ENCODE data around the gene MTCL1. TPM values are rescaled to one million over a fixed set of nuclear protein-coding genes. Genes with fewer than 3 reads are reported as not detected.

Gene MTCL1
- polyA plus RNA-seq, 3 donors, result not detected

DNA sequence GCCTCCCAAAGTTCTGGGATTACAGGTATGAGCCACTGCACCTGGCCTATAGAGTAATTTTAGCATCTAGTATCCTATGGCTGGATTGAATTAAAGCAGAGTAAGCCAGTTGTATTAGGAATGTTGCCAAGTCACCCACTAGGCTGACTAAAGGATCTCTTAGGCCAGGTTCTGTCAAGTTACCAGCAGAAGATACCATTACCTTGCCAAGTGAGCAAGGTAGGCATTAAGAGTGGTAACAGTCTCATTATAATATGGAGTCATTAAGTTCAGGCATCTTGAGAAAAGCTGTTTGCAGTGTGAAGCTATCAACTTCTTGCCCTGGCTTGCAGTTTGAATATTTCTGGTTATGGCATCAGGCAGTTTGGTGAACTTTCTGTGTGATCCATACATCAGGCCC lies 37.0 kb upstream of the MTCL1 start:
- H3K27ac Mint-ChIP-seq, result no peak overlapping the region
- Histone ChIP-seq H3K36me3 (replicated peaks in 1 of 2; ENCODE audit: control insufficient read depth in 1 of 2, insufficient read depth in 2 of 2, low read length in 2 of 2) (no peaks in the 10 kb centered on the region), H3K4me2 (replicated peaks; ENCODE audit: extremely low read depth, low read length, poor library complexity, severe bottlenecking) (no peak overlapping the region)

DNA sequence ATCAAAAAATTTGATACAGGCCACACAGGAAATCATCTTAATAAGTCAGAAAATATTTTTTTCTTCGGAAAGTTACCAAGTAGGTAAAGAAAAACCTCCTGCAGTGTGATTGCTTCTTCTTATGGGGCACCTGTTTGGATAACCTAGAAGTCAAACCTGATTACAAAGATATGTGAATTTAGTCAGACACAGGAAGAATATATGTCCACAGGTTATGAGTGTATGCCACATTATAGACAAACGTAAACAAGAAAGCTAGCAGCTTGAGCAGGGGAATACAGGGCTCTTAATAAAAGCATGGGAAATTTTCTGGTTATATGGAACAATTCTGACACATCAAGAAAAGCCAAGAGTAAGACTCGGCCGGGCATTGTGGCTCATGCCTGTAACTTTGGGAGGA lies 35.8 kb upstream of the MTCL1 start:
- 100% methylated on average over 2 of the region's 4 CpGs for WGBS (ENCODE audit: insufficient coverage)
- no peak overlapping the region for H2AFZ ChIP-seq (ENCODE audit: insufficient read depth, low read depth, low read length, poor library complexity, severe bottlenecking)
- intact Hi-C loops (cut with micrococcal nuclease), result no loop called here
- Mint-ChIP-seq H3K27ac (no peak overlapping the region), H3K36me3 (no peaks in the 10 kb centered on the region), H3K4me1 (no peaks in the 10 kb centered on the region), H3K4me3 (no peak overlapping the region), H3K9me3 (peaks cover 0 to 4% (median 0%) of the 10 kb centered on the region in 7 donors), H3K27me3 (ENCODE audit: low read depth in 3 of 3) (peaks cover 0 to 3% (median 2%) of the 10 kb centered on the region in 3 donors)
- H3K4me1 ChIP-seq (ENCODE audit: control insufficient read depth in 1 of 2, insufficient read depth in 2 of 2, low read length in 2 of 2), result no peaks in the 10 kb centered on the region
- TF ChIP-seq, protein P1, sequence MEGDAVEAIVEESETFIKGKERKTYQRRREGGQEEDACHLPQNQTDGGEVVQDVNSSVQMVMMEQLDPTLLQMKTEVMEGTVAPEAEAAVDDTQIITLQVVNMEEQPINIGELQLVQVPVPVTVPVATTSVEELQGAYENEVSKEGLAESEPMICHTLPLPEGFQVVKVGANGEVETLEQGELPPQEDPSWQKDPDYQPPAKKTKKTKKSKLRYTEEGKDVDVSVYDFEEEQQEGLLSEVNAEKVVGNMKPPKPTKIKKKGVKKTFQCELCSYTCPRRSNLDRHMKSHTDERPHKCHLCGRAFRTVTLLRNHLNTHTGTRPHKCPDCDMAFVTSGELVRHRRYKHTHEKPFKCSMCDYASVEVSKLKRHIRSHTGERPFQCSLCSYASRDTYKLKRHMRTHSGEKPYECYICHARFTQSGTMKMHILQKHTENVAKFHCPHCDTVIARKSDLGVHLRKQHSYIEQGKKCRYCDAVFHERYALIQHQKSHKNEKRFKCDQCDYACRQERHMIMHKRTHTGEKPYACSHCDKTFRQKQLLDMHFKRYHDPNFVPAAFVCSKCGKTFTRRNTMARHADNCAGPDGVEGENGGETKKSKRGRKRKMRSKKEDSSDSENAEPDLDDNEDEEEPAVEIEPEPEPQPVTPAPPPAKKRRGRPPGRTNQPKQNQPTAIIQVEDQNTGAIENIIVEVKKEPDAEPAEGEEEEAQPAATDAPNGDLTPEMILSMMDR (IDR thresholded peaks at IDR 0.05), result no peak
- no peak overlapping the region for H3K27ac ChIP-seq (ENCODE audit: low read depth in 1 of 2, low read length in 2 of 2)
- H3K36me3 ChIP-seq (replicated peaks in 1 of 2; ENCODE audit: control insufficient read depth in 1 of 2, insufficient read depth in 2 of 2, low read length in 2 of 2), result no peaks in the 10 kb centered on the region
- H3K4me3 ChIP-seq (replicated peaks in 1 of 3; ENCODE audit: low read depth in 2 of 3, low read length in 3 of 3), result no peak overlapping the region
- no peak overlapping the region for H3K9ac ChIP-seq (ENCODE audit: insufficient read depth, low read length, poor library complexity, severe bottlenecking)
- DNase-seq, result no peak
- H3K79me2 ChIP-seq (ENCODE audit: insufficient read depth, low read length), result no peaks in the 10 kb centered on the region
- H3K4me2 ChIP-seq (replicated peaks; ENCODE audit: extremely low read depth, low read length, poor library complexity, severe bottlenecking), result no peak overlapping the region
- no peaks in the 10 kb centered on the region for H3K9me3 ChIP-seq (replicated peaks in 1 of 2; ENCODE audit: control insufficient read depth in 1 of 2, insufficient read depth in 1 of 2, low read length in 2 of 2)
- no peaks in the 10 kb centered on the region for H4K20me1 ChIP-seq (ENCODE audit: insufficient read depth, low read length)
- no peaks in the 10 kb centered on the region for H3K27me3 ChIP-seq (ENCODE audit: control insufficient read depth in 2 of 2, insufficient read depth in 2 of 2, low read length in 2 of 2)

More for the DNA sequence above, 37.0 kb upstream of the MTCL1 start:
- Mint-ChIP-seq H3K4me3 (no peak overlapping the region), H3K4me1 (no peaks in the 10 kb centered on the region), H3K9me3 (peaks cover 0 to 2% (median 0%) of the 10 kb centered on the region in 7 donors), H3K36me3 (no peaks in the 10 kb centered on the region), H3K27me3 (ENCODE audit: low read depth in 3 of 3) (peaks cover 0 to 3% (median 2%) of the 10 kb centered on the region in 3 donors)
- Histone ChIP-seq H3K27me3 (ENCODE audit: control insufficient read depth in 2 of 2, insufficient read depth in 2 of 2, low read length in 2 of 2) (no peaks in the 10 kb centered on the region), H3K9ac (ENCODE audit: insufficient read depth, low read length, poor library complexity, severe bottlenecking) (no peak overlapping the region), H3K27ac (ENCODE audit: low read depth in 1 of 2, low read length in 2 of 2) (no peak overlapping the region), H3K4me1 (ENCODE audit: control insufficient read depth in 1 of 2, insufficient read depth in 2 of 2, low read length in 2 of 2) (no peaks in the 10 kb centered on the region), H4K20me1 (ENCODE audit: insufficient read depth, low read length) (no peaks in the 10 kb centered on the region), H3K79me2 (ENCODE audit: insufficient read depth, low read length) (no peaks in the 10 kb centered on the region), H2AFZ (ENCODE audit: insufficient read depth, low read depth, low read length, poor library complexity, severe bottlenecking) (no peak overlapping the region), H3K4me3 (replicated peaks in 1 of 3; ENCODE audit: low read depth in 2 of 3, low read length in 3 of 3) (no peak overlapping the region), H3K9me3 (replicated peaks in 1 of 2; ENCODE audit: control insufficient read depth in 1 of 2, insufficient read depth in 1 of 2, low read length in 2 of 2) (no peaks in the 10 kb centered on the region)
- TF ChIP-seq, protein P1 (IDR thresholded peaks at IDR 0.05), result no peak
- no peak for DNase-seq
- intact Hi-C loops (cut with micrococcal nuclease), result no loop called here
